OCI-LY3 (cell line): ENCODE results near the gene RSAD2.

Experiments
- H2AFZ ChIP-seq: fragments of 200-600, 300-600 bp; shearing (Covaris generic); 2 replicates; pipeline ENCODE4 v1.6.0; 2014; ENCODE audit warnings: antibody characterized with exemption, low read depth, low read length
- H3K27ac ChIP-seq: fragments of 200-600, 300-600 bp; sonication (generic); 2 replicates; pipeline ENCODE4 v1.5.1; 2014; ENCODE audit warnings: mild to moderate bottlenecking, low read length, moderate library complexity, mixed read lengths
- H3K27me3 ChIP-seq: fragments of 200-600, 300-600 bp; sonication (generic); 2 replicates; pipeline ENCODE4 v1.6.1; 2014; ENCODE audit warnings: low read depth, low read length, mixed read lengths
- H3K36me3 ChIP-seq: fragments of 200-600, 300-600 bp; sonication (generic); replicated peaks from 2 replicates; pipeline ENCODE3; 2014; ENCODE audit warnings: low read depth, low read length, mixed read lengths
- H3K4me1 ChIP-seq: fragments of 300-600, 200-600 bp; sonication (generic); 2 replicates; pipeline ENCODE4 v1.6.1; 2014; ENCODE audit warnings: low read length, mixed read lengths
- H3K4me2 ChIP-seq: fragments of 200-600, 300-600 bp; sonication (generic); 2 replicates; pipeline ENCODE4 v1.6.1; 2014; ENCODE audit warnings: low read length, mixed read lengths
- H3K4me3 ChIP-seq: fragments of 300-600, 200-600 bp; sonication (generic); 2 replicates; pipeline ENCODE4 v1.5.1; 2014; ENCODE audit warnings: antibody characterized with exemption, mild to moderate bottlenecking, low read length, moderate library complexity
- H3K79me2 ChIP-seq: fragments of 300-600, 200-600 bp; shearing (Covaris generic); 2 replicates; pipeline ENCODE4 v1.6.1; 2014; ENCODE audit warnings: mild to moderate bottlenecking, low read length, mixed read lengths
- H3K9ac ChIP-seq: fragments of 300-600, 200-600 bp; shearing (Covaris generic); 2 replicates; pipeline ENCODE4 v1.6.0; 2014; ENCODE audit warnings: mild to moderate bottlenecking, low read length, moderate library complexity
- H3K9me3 ChIP-seq: fragments of 200-600, 300-600 bp; shearing (Covaris generic); 2 replicates; pipeline ENCODE4 v1.6.1; 2014; ENCODE audit warnings: low read length, mixed read lengths; ENCODE audit not compliant: insufficient read depth
- H4K20me1 ChIP-seq: fragments of 200-600, 300-600 bp; sonication (generic); 2 replicates; pipeline ENCODE4 v1.6.1; 2016; ENCODE audit warnings: low read length, mixed read lengths; ENCODE audit not compliant: insufficient read depth
- EZH2phosphoT487 ChIP-seq: fragments of 200-600 bp; shearing (Covaris generic); IDR thresholded peaks from 2 replicates; pipeline ENCODE4 v1.6.1; 2018; ENCODE audit warnings: antibody characterized with exemption, mixed run types, low read depth
- TF ChIP-seq, protein P1 (sequence below): fragments of 200-600, 300-600 bp; sonication (generic); IDR thresholded peaks from 2 replicates; pipeline ENCODE4 v1.5.1; 2014; ENCODE audit warnings: antibody characterized with exemption, low read length, low read depth

The RSAD2 gene

DNA sequence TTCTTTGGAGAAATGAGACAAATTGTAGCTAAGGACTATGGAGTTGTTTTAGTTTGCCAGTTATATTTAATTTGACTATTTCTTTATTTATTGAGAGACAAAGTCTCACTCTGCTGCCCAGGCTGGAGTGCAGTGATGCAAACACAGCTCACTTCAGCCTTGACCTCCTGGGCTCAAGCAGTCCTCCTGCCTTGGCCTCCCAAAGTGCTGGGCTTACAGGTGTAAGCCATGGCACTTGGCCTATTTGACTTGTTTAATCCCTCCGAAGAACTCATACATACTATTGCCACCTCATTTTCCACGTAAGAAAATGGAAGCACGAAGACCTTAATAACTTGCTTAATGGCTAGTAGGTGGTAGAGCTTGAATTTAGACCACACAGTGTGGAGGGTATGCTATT is 38.6 kb downstream of the RSAD2 start:
- H3K27me3 ChIP-seq, result 0 out of 2 replicates have a peak, but pooled peaks cover under 1% of the 10 kb centered on the region

DNA sequence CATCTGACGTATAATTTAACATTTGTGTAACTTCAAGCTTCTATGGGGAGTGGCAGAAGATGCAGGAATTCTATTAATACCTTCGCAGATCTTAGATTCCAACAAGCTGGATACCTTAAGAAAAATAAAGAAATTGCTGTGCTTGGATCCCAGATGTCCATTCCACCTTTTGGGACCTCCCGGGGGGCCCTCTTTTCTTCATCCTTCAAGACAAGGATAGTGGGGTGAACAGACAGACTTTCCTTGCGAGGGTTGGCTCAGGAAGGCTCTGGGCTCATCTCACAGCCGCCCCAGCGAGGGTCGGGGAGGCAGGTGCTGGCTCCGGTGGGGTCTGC is 39.1 kb downstream of the RSAD2 start:
- H4K20me1 ChIP-seq, result no peaks in the 10 kb centered on the region
- H3K36me3 ChIP-seq, result no peaks in the 10 kb centered on the region
- TF ChIP-seq, protein P1, sequence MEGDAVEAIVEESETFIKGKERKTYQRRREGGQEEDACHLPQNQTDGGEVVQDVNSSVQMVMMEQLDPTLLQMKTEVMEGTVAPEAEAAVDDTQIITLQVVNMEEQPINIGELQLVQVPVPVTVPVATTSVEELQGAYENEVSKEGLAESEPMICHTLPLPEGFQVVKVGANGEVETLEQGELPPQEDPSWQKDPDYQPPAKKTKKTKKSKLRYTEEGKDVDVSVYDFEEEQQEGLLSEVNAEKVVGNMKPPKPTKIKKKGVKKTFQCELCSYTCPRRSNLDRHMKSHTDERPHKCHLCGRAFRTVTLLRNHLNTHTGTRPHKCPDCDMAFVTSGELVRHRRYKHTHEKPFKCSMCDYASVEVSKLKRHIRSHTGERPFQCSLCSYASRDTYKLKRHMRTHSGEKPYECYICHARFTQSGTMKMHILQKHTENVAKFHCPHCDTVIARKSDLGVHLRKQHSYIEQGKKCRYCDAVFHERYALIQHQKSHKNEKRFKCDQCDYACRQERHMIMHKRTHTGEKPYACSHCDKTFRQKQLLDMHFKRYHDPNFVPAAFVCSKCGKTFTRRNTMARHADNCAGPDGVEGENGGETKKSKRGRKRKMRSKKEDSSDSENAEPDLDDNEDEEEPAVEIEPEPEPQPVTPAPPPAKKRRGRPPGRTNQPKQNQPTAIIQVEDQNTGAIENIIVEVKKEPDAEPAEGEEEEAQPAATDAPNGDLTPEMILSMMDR, result no peak
- TF ChIP-seq EZH2phosphoT487, result no peak
- no peak overlapping the region for H3K4me2 ChIP-seq
- no peak overlapping the region for H3K27ac ChIP-seq
- H2AFZ ChIP-seq, result no peak overlapping the region
- H3K9me3 ChIP-seq, result no peaks in the 10 kb centered on the region
- no peak overlapping the region for H3K9ac ChIP-seq
- no peaks in the 10 kb centered on the region for H3K4me1 ChIP-seq
- H3K4me3 ChIP-seq, result no peak overlapping the region
- H3K79me2 ChIP-seq, result no peaks in the 10 kb centered on the region
- H3K27me3 ChIP-seq, result no peaks in the 10 kb centered on the region

More for the DNA sequence above, 38.6 kb downstream of the RSAD2 start:
- Histone ChIP-seq H3K36me3 (no peaks in the 10 kb centered on the region), H4K20me1 (no peaks in the 10 kb centered on the region), H3K9me3 (no peaks in the 10 kb centered on the region), H2AFZ (no peak overlapping the region), H3K4me1 (no peaks in the 10 kb centered on the region), H3K9ac (no peak overlapping the region), H3K79me2 (no peaks in the 10 kb centered on the region), H3K4me3 (no peak overlapping the region), H3K4me2 (no peak overlapping the region), H3K27ac (no peak overlapping the region)
- TF ChIP-seq, protein P1, result no peak
- TF ChIP-seq EZH2phosphoT487, result no peak

DNA sequence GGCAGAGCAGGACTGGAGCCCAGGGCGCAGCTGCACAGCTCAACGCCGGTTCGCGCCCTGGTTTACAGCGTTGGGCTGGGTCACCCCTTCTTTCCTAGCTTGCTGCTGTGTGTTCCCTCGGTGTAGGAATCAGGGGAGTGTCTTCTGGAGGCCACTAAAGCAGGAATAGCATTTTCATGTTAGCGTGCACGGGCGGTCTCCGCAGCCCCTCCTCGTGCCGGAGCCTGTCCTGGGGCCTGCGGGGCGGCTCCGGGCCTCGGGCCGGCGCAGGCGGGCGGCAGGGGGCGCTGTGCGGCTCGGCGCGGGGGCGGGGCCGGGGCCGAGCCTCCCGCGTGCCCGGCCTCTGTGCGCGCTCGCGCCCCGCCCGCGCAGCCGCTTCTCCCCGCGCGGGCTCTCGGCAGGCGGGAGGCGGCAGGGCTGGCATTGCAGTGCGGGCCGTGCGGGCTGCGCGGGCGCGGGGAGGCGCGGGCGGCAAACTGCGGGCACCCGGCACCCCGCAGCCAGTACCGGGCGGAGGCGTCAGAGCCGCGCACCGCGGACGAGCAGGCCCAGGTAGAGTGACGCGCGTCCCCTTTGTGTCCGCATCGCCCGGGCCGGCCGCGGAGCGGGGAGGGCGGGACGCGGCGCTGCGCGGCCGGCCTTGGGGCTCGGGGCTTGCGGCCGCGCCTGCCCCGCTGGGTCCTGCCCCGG is 39.6 kb downstream of the RSAD2 start, which contains the start of gene RNF144A:
TSS of gene RNF144A (plus strand) at position 342 of the 690 bp plus-strand sequence. CDS start 79,515 bp downstream, outside the sequence.
- no peak within 1 kb of the TSS for H3K4me2 ChIP-seq
- no peaks in the 10 kb centered on the region for H3K4me1 ChIP-seq
- H3K27me3 ChIP-seq, result no peaks in the 10 kb centered on the region
- no peak within 1 kb of the TSS for H3K4me3 ChIP-seq
- H3K27ac ChIP-seq, result no peak within 1 kb of the TSS
- no peaks in the 10 kb centered on the region for H3K36me3 ChIP-seq
- no peaks in the 10 kb centered on the region for H4K20me1 ChIP-seq
- H3K79me2 ChIP-seq, result no peaks in the 10 kb centered on the region
- H2AFZ ChIP-seq, result no peak within 1 kb of the TSS
- H3K9me3 ChIP-seq, result no peaks in the 10 kb centered on the region
- no peak within 1 kb of the TSS for H3K9ac ChIP-seq
- TF ChIP-seq EZH2phosphoT487, result no peak
- TF ChIP-seq, protein P1, result no peak

DNA sequence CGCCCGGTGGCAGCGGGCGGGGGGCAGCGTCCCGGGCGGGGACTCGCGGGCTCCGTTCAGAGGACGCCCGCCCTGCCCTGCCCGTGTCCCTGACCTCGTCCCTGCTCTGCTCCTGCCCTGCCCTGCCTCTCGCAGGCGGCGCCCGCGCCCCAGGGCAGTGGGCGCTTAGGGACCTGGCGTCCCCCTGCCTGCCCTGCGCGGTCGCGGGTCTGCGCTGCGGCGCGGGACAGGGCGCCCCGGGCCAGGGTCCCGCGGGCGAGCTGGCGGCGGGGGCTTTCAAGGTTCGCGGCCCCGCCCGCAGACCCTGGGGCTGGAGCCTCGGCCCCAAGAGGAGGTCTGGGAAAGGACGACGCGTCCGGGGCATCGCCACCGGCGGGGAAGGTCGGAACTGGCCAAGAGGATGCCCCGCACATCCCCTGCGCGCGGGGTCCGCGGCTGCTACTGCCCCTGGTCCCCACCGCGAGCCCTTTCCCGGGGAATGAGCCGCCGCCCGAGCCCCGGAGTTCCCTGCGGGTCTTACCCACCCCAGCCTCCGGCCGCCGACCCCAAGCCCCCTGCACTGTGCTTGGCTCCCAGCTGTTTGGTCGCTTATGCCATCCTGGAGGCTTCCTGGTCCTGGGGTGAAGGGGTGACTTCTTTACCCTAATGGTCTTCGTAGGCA is 40.3 kb downstream of the RSAD2 start:
- H3K4me1 ChIP-seq, result no peaks in the 10 kb centered on the region
- H3K9ac ChIP-seq, result no peak overlapping the region
- no peak overlapping the region for H3K4me3 ChIP-seq
- no peak overlapping the region for H2AFZ ChIP-seq
- H4K20me1 ChIP-seq, result no peaks in the 10 kb centered on the region
- no peaks in the 10 kb centered on the region for H3K36me3 ChIP-seq
- no peak overlapping the region for H3K4me2 ChIP-seq
- TF ChIP-seq EZH2phosphoT487, result no peak
- TF ChIP-seq, protein P1, result no peak
- no peaks in the 10 kb centered on the region for H3K79me2 ChIP-seq
- no peaks in the 10 kb centered on the region for H3K27me3 ChIP-seq
- H3K9me3 ChIP-seq, result no peaks in the 10 kb centered on the region
- no peak overlapping the region for H3K27ac ChIP-seq
